Measurements from ENCODE around the gene BEAN1. TPM values are rescaled to one million over a fixed set of nuclear protein-coding genes. Genes with fewer than 3 reads are reported as not detected.

BEAN1 gene
- total RNA-seq, 1 experiment from 2014 or later = 0.24 TPM

GRCh38 chr16:66516808-66517585 lies 89.9 kb downstream of the BEAN1 start:
- DNase-seq = peak; percentile 44
- H2AFZ ChIP-seq (ENCODE audit: low read length) = no peak overlapping the region
- peak overlapping the region in 2 of 3 experiments; percentile 71 to 87; a peak in 4 of 7 replicates for H3K27ac Mint-ChIP-seq

More at GRCh38 chr16:66516808-66517585, 89.9 kb downstream of the BEAN1 start:
- no peak overlapping the region for H4K91ac ChIP-seq (ENCODE audit: insufficient read length, low read depth, low read length)
- no peak for TF ChIP-seq CTCF (conservative IDR thresholded peaks at IDR 0.05)
- H3K18ac ChIP-seq (ENCODE audit: insufficient read length, low read depth, low read length) = no peak overlapping the region
- no peak overlapping the region for H4K8ac ChIP-seq (replicated peaks; ENCODE audit: insufficient read length, low read depth, low read length)
- no peaks in the 10 kb centered on the region for H3K79me2 ChIP-seq (ENCODE audit: insufficient read depth, low read length)
- H3T11ph ChIP-seq (ENCODE audit: low read length) = no peak overlapping the region
- Mint-ChIP-seq H3K4me3 (no peak overlapping the region), H3K36me3 (ENCODE audit: insufficient read depth in 1 of 3, low read depth in 3 of 3) (peaks cover 9 to 17% (median 12%) of the 10 kb centered on the region in 3 experiments; a peak in 6 of 7 replicates), H3K4me1 (peaks cover 32 to 39% of the 10 kb centered on the region in 2 experiments), H3K27me3 (ENCODE audit: low read depth) (peaks cover 7% of the 10 kb centered on the region), H3K9me3 (peaks cover 2 to 3% of the 10 kb centered on the region in 2 experiments; a peak in 2 of 5 replicates)
- no peak overlapping the region for H2BK15ac ChIP-seq (ENCODE audit: low read depth, low read length)
- H3K4ac ChIP-seq (ENCODE audit: low read depth, low read length) = no peak overlapping the region
- no peaks in the 10 kb centered on the region for H3K23me2 ChIP-seq (ENCODE audit: insufficient read length, low read depth, low read length, poor library complexity, severe bottlenecking)
- no peak overlapping the region for H3K27ac ChIP-seq (ENCODE audit: insufficient read length, low read depth, low read length)
- no peaks in the 10 kb centered on the region for H4K20me1 ChIP-seq (ENCODE audit: control insufficient read depth, insufficient read depth, insufficient read length)
- H3K56ac ChIP-seq (ENCODE audit: insufficient read length, low read depth, low read length) = no peak overlapping the region
- no peak overlapping the region for H3K4me2 ChIP-seq (ENCODE audit: insufficient read depth, insufficient read length, low read length)
- H3K9ac ChIP-seq (ENCODE audit: extremely low read depth, insufficient read length, low read length) = no peak overlapping the region
- H2AK5ac ChIP-seq (ENCODE audit: insufficient read length, low read length) = no peak overlapping the region
- no peak overlapping the region for H4K5ac ChIP-seq (ENCODE audit: insufficient read length, low read depth, low read length)
- H2BK20ac ChIP-seq (ENCODE audit: low read depth, low read length, poor library complexity, severe bottlenecking) = no peak overlapping the region
- WGBS (ENCODE audit: extremely low coverage, insufficient read length, low lambda C conversion rate) = no CpG with 5 or more reads among the region's 15 CpGs
- H2BK120ac ChIP-seq (ENCODE audit: low read depth, low read length, poor library complexity, severe bottlenecking) = no peak overlapping the region
- no peak overlapping the region for H3K23ac ChIP-seq (ENCODE audit: insufficient read length, low read depth, low read length)
- H3K79me1 ChIP-seq (ENCODE audit: insufficient read depth, low read depth, low read length, poor library complexity, severe bottlenecking) = no peaks in the 10 kb centered on the region
- H2BK12ac ChIP-seq (ENCODE audit: insufficient read length, low read depth, low read length) = no peak overlapping the region
- peaks cover 4% of the 10 kb centered on the region; the same call in 1 of the 2 replicates for H3K4me1 ChIP-seq (ENCODE audit: insufficient read depth, low read length)
- no peaks in the 10 kb centered on the region for H3K27me3 ChIP-seq (ENCODE audit: insufficient read depth, low read length)
- no peak overlapping the region for H2BK5ac ChIP-seq (ENCODE audit: insufficient read length, low read length)
- no peaks in the 10 kb centered on the region for H3K9me3 ChIP-seq (ENCODE audit: control insufficient read depth, low read depth, low read length)
- no peak overlapping the region for H3K14ac ChIP-seq (ENCODE audit: insufficient read depth, low read length)
